ENCODE results near the gene WBP4. TPM values are rescaled to one million over a fixed set of nuclear protein-coding genes. Genes with fewer than 3 reads are reported as not detected.

Gene WBP4
- total and polyA plus RNA-seq, 2 of the 13 experiments (the other 11 are each of a cell fraction or from before 2014, with no cell fraction given): 6.7 to 11.7 TPM

DNA sequence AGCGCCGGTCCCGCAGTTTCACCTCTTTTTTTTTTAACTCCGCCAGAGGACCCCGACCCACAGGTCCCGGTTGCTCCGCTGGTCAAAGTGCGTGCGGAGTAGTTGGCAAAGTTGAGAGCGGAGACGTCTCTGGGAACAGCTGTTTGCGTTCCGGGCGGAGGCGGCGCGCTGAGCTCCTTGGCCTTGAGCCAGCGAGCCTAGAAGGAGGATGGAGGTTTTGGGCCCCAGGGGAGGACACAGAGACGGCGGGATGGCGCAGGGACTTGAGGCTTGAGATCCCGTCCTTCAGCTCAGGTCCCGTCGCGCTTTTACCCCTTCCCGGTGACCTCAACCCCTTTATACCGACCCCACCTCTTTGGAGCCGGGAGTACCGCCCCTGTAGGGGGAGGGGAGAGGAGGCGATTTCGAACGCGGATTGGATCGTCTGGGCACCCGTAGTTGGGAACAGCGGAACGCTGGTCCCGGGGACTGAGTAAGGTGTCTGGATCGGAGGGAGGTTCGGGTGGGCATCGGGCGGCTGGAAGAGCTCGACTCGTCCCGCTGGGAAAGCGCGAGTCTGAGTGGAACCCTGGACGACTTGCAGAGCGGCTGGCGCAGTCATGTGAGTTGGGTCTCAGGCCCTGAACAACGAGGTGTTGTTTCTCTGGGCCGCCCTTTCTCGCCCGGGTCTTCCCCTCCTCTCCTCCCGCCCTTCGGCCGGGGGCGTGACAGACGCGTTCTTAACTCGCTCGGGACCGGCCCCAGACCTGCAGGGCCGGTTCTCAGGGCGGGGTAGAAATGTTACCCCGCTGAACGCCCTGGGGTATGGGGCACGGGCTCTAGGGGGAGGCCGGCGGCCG, at the start of gene WBP4 (continued):
- TF ChIP-seq ZFP90 (CRISPR knock-in tag; IDR thresholded peaks at IDR 0.05; ENCODE audit: borderline replicate concordance) (no peak), HOXA3 (CRISPR knock-in tag; IDR thresholded peaks at IDR 0.05) (peak; percentile 76), FOXK1 (CRISPR knock-in tag; IDR thresholded peaks at IDR 0.05; ENCODE audit: borderline replicate concordance, low read depth) (peak; percentile 58; the same call in 1 of the 2 replicates), LCORL (IDR thresholded peaks at IDR 0.05) (0 out of 2 replicates have a peak, but pooled peaks have one; percentile 41), LCORL (CRISPR knock-in tag; IDR thresholded peaks at IDR 0.05) (peak; percentile 59), ZNF782 (CRISPR knock-in tag; IDR thresholded peaks at IDR 0.05; ENCODE audit: borderline replicate concordance) (0 out of 2 replicates have a peak, but pooled peaks have one; percentile 50), NFYB (CRISPR knock-in tag; IDR thresholded peaks at IDR 0.05) (peak; percentile 40; the same call in 1 of the 2 replicates), CHCHD3 (CRISPR knock-in tag; IDR thresholded peaks at IDR 0.05) (0 out of 2 replicates have a peak, but pooled peaks have one; percentile 46), ZNF703 (CRISPR knock-in tag; IDR thresholded peaks at IDR 0.05; ENCODE audit: borderline replicate concordance) (no peak; the same call in 1 of the 2 replicates), RFXAP (CRISPR knock-in tag; IDR thresholded peaks at IDR 0.05; ENCODE audit: borderline replicate concordance) (0 out of 2 replicates have a peak, but pooled peaks have one; percentile 65), PRMT3 (CRISPR knock-in tag; IDR thresholded peaks at IDR 0.05; ENCODE audit: borderline replicate concordance, low read depth) (no peak)
- TF ChIP-seq, protein P1, sequence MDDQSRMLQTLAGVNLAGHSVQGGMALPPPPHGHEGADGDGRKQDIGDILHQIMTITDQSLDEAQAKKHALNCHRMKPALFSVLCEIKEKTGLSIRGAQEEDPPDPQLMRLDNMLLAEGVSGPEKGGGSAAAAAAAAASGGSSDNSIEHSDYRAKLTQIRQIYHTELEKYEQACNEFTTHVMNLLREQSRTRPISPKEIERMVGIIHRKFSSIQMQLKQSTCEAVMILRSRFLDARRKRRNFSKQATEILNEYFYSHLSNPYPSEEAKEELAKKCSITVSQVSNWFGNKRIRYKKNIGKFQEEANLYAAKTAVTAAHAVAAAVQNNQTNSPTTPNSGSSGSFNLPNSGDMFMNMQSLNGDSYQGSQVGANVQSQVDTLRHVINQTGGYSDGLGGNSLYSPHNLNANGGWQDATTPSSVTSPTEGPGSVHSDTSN (CRISPR knock-in tag; IDR thresholded peaks at IDR 0.05; ENCODE audit: borderline replicate concordance): no peak
- TF ChIP-seq, protein P2, sequence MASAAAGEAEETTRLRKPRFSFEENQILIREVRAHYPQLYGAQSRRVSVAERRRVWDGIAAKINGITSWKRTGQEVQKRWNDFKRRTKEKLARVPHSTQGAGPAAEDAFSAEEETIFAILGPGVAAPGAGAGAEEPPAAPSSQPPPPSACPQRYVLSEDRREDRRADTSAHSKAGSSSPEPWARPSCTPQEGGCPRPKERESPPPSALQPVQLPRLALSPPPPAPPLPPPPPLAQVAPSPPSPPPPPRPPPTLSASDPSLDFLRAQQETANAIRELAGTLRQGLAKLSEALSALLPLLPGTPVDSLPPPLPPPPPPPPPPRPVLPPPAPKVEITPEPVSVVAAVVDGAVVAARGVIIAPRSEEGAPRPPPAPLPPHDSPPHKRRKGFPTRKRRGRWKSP (CRISPR knock-in tag; IDR thresholded peaks at IDR 0.05): peak; percentile 36; the same call in 1 of the 2 replicates
- TF ChIP-seq, protein P3, sequence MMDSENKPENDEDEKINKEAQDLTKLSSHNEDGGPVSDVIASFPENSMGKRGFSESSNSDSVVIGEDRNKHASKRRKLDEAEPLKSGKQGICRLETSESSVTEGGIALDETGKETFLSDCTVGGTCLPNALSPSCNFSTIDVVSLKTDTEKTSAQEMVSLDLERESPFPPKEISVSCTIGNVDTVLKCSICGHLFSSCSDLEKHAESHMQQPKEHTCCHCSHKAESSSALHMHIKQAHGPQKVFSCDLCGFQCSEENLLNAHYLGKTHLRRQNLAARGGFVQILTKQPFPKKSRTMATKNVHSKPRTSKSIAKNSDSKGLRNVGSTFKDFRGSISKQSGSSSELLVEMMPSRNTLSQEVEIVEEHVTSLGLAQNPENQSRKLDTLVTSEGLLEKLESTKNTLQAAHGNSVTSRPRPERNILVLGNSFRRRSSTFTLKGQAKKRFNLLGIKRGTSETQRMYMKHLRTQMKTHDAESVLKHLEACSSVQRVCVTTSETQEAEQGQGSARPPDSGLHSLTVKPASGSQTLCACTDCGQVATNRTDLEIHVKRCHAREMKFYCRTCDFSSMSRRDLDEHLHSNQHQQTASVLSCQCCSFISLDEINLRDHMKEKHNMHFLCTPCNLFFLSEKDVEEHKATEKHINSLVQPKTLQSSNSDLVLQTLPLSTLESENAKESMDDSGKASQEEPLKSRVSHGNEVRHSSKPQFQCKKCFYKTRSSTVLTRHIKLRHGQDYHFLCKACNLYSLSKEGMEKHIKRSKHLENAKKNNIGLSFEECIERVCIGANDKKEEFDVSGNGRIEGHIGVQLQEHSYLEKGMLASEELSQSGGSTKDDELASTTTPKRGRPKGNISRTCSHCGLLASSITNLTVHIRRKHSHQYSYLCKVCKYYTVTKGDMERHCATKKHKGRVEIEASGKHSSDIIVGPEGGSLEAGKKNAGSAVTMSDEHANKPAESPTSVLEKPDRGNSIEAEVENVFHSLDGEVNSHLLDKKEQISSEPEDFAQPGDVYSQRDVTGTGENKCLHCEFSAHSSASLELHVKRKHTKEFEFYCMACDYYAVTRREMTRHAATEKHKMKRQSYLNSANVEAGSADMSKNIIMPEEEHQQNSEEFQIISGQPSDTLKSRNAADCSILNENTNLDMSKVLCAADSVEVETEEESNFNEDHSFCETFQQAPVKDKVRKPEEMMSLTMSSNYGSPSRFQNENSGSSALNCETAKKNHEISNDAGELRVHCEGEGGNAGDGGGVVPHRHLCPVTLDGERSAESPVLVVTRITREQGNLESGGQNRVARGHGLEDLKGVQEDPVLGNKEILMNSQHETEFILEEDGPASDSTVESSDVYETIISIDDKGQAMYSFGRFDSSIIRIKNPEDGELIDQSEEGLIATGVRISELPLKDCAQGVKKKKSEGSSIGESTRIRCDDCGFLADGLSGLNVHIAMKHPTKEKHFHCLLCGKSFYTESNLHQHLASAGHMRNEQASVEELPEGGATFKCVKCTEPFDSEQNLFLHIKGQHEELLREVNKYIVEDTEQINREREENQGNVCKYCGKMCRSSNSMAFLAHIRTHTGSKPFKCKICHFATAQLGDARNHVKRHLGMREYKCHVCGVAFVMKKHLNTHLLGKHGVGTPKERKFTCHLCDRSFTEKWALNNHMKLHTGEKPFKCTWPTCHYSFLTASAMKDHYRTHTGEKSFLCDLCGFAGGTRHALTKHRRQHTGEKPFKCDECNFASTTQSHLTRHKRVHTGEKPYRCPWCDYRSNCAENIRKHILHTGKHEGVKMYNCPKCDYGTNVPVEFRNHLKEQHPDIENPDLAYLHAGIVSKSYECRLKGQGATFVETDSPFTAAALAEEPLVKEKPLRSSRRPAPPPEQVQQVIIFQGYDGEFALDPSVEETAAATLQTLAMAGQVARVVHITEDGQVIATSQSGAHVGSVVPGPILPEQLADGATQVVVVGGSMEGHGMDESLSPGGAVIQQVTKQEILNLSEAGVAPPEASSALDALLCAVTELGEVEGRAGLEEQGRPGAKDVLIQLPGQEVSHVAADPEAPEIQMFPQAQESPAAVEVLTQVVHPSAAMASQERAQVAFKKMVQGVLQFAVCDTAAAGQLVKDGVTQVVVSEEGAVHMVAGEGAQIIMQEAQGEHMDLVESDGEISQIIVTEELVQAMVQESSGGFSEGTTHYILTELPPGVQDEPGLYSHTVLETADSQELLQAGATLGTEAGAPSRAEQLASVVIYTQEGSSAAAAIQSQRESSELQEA (CRISPR knock-in tag; IDR thresholded peaks at IDR 0.05; ENCODE audit: not compliant biosample characterization): no peak
- TF ChIP-seq, protein P4, sequence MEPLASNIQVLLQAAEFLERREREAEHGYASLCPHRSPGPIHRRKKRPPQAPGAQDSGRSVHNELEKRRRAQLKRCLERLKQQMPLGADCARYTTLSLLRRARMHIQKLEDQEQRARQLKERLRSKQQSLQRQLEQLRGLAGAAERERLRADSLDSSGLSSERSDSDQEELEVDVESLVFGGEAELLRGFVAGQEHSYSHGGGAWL (CRISPR knock-in tag; IDR thresholded peaks at IDR 0.05): peak; percentile 54; the same call in 1 of the 2 replicates

Data from HepG2 (cell line).